HUES48 (cell line): ENCODE data around the gene MMRN2.
"Not testable (repeated sequence)": the region's sequence is repeated elsewhere in the genome, so short reads cannot be mapped to it uniquely, and the experiment has no call there.

Experiments used
- H3K27ac ChIP-seq: one replicate; pipeline ENCODE4 v1.7.0; 2013; ENCODE audit warnings: low read depth, low read length, inconsistent platforms
- H3K27me3 ChIP-seq: 2 replicates; pipeline ENCODE4 v1.6.1; 2013; ENCODE audit warnings: mild to moderate bottlenecking, low read length; ENCODE audit not compliant: control insufficient read depth, insufficient read depth
- H3K36me3 ChIP-seq: 2 replicates; pipeline ENCODE4 v1.6.1; 2013; ENCODE audit warnings: low read length; ENCODE audit not compliant: control insufficient read depth, insufficient read depth
- H3K4me1 ChIP-seq: 2 replicates; pipeline ENCODE4 v1.6.1; 2013; ENCODE audit warnings: mild to moderate bottlenecking, low read length; ENCODE audit not compliant: control insufficient read depth, insufficient read depth
- H3K4me3 ChIP-seq: 2 replicates; pipeline ENCODE4 v1.5.1; 2013; ENCODE audit warnings: mild to moderate bottlenecking, low read depth, low read length
- H3K9ac ChIP-seq: 2 replicates; pipeline ENCODE4 v1.6.1; 2013; ENCODE audit warnings: mild to moderate bottlenecking, low read depth, low read length, moderate library complexity
- H3K9me3 ChIP-seq: 2 replicates; pipeline ENCODE4 v1.6.1; 2013; ENCODE audit warnings: low read length; ENCODE audit not compliant: control insufficient read depth, insufficient read depth

Gene MMRN2

DNA sequence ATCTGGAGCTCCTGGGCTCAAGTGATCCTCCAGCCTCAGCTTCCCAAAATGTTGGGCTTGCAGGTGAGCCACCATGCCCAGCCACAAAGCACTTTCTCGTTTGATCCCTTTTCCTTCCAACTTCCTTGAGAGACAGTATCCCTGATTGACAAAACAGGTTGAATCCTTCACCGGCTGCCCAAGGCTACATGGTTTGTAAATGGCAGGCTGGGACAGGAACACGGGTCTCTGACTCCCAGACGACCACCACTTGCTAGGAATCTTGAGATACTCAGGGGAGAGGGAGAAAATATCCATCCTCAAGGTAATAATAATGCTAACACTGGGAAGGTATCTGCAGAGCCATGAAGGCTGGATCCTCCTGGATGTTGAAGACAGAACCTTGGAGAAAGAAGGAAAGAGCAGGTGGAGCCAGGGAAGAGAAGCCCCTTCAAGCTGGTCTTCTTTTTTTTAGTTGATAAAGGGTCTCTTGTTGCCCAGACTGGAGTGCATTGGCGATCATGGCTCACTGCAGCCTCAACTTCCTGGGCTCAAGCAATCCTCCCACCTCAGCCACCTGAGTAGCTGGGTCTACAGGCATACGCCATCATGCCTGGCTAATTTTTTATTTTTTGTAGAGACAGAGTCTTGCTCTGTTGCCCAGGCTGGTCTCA lies 19.8 kb downstream of the MMRN2 start:
- Histone ChIP-seq H3K4me1 (no peaks in the 10 kb centered on the region), H3K4me3 (no peak overlapping the region)

DNA sequence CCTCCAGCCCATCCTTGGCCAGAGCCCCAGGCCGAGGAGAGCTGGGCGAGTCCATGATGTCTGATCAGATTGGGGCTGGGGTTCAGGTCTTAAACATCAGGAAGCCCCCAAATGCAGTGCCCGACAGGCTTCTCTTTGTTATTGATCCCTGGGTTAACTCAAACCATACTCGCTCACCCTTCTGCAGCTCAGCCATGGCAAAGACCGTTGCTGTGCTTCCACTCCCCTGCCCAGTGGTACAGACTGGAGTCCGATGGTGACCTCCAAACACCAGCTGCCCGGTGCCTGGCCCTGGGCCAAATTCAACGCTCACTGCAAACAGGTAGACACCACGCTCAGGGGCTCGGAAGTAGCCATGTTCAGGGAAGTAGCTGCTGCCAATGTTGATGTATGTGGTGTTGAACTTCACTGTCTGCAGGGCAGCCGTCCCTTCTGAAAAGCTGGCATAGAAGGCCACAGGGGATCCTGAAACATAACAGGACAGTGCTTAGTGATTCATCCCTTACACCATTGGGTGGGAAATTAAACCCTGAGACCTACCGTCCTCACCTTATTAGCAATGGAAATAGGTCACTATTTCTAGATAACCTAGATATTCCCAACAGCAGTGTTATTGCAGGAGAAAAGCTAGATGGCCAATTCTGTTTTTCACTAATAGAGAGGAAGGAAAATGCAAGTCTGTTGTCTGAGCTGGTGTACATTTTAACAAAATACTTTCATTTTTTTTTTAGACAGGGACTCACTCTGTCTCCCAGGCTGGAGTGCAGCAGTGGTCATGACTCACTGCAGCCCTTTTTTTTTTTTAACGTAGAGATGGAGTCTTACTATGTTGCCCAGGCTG lies 20.5 kb downstream of the MMRN2 start:
- Histone ChIP-seq H3K4me1 (no peaks in the 10 kb centered on the region), H3K9me3 (no peaks in the 10 kb centered on the region), H3K27me3 (no peaks in the 10 kb centered on the region), H3K36me3 (peaks cover 3% of the 10 kb centered on the region; the same call in 1 of the 2 replicates), H3K27ac (no peak overlapping the region), H3K4me3 (no peak overlapping the region), H3K9ac (no peak overlapping the region)

More for the DNA sequence above, 19.8 kb downstream of the MMRN2 start:
- no peak overlapping the region for H3K27ac ChIP-seq
- H3K9ac ChIP-seq: no peak overlapping the region
- no peaks in the 10 kb centered on the region for H3K27me3 ChIP-seq
- H3K36me3 ChIP-seq: no peaks in the 10 kb centered on the region
- no peaks in the 10 kb centered on the region for H3K9me3 ChIP-seq

DNA sequence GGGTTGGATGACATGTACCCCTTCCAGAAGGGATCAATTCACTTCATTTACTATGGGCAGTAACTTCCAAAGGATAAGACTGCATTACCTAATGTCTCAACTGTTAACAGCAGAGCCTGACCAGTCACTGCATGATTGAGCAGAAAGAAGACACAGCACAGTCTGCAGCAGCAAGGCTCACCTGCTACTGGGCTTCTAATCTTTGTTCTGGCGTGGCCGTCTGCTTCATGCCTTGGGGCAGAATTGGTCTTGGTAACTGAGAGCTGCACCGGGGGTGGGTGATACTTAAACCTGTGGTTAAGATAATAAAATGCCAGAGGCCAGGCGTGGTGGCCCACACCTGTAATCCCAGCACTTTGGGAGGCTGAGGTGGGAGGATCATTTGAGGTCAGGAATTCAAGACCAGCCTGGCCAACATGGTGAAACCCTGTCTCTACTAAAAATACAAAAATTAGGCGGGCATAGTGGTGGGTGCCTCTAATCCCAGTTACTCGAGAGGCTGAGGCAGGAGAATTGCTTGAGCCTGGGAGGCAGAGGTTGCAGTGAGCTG lies 23.2 kb downstream of the MMRN2 start:
- H3K9me3 ChIP-seq, H3K9ac ChIP-seq, H3K27me3 ChIP-seq: not testable (repeated sequence)

DNA sequence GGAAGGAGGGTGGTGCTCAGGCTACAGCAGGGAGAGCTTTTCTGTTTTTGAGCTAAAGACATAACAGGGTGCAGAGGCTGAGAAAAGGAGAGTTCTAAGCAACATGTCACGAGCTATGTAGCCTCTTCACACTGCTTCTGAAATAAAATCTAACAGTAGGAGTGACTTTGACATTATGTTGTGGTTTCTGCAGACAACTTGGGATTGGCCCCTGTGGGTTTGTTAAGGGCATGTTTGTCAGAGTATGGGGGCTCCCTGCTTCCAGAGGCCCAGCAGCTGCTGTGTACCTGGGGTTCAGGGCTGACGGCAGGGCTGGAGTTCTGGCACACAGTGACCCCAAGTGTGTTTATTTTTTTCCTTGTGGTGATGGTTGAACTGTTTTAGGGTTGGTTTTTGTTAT lies 24.7 kb downstream of the MMRN2 start:
- Histone ChIP-seq H3K36me3 (peaks cover 39% of the 10 kb centered on the region), H3K4me1 (no peaks in the 10 kb centered on the region), H3K9me3 (no peaks in the 10 kb centered on the region), H3K4me3 (no peak overlapping the region), H3K27ac (no peak overlapping the region), H3K27me3 (no peaks in the 10 kb centered on the region), H3K9ac (no peak overlapping the region)

More for the DNA sequence above, 23.2 kb downstream of the MMRN2 start:
- H3K4me3 ChIP-seq, H3K27ac ChIP-seq, H3K4me1 ChIP-seq: not testable (repeated sequence)
- peaks cover 27% of the 10 kb centered on the region for H3K36me3 ChIP-seq

DNA sequence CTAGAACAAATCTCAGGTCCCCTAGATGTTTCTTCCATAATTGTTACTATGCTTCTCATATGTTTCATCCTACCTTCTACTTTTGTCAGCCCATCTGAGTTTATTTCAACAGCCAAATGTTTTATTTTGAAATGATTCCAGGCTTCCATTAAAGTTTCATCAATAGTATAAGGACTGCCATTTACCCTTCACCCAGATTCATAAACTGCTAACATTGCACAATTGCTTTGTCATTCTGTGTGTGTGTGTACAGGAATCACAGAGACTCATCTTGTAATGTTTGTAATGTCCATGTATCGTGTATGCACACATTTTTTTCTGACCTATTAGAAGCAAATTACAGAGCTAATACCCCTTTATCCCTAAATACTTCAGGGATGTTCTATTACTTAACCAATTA lies 25.5 kb downstream of the MMRN2 start:
- no peak overlapping the region for H3K4me3 ChIP-seq

DNA sequence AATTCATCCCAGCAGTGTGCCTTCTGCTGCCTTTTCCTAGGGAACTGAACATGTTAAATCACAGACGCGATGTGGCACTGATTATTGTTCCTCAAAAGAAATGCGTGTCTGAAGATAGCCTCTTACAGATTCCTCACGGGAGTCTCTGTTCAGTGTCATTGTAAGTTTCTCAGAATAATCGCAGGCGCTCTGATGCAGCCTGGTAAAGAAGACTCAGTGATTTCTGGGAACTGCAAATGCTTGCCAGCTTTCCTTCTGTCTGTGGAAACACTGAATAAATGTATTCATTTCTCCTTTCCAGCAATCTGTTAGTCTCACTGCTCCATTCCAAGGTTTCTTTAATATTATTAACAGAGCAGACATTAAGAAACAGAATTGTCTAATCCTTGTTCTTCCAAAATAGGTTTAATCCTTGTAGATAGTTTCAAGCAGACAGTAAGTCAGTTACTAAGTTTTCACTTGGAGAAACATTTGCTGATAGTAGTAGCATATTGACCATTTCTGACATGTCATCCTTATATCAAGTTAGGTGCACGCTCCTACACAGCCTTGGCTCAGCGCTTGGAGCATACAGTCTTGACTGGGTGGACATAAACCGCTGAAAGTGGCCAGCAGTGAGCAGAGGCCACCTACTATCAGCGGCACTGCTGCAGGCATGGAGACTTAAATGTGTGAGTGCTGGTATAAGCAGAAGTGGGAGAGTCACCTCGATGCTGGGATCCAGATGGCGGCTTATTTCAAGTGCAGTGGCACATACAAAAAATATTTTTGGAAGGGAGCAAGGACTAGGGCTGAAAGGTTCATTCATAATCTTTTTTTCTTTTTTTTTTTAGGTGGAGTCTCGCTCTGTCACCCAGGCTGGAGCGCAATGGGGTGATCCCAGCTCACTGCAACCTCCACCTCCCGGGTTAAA lies 27.7 kb downstream of the MMRN2 start:
- no peak overlapping the region for H3K4me3 ChIP-seq
- H3K27ac ChIP-seq: no peak overlapping the region
- peaks cover 62% of the 10 kb centered on the region for H3K36me3 ChIP-seq
- no peaks in the 10 kb centered on the region for H3K27me3 ChIP-seq
- H3K9me3 ChIP-seq: no peaks in the 10 kb centered on the region
- no peak overlapping the region for H3K9ac ChIP-seq
- no peaks in the 10 kb centered on the region for H3K4me1 ChIP-seq

More for the DNA sequence above, 25.5 kb downstream of the MMRN2 start:
- H3K27ac ChIP-seq: no peak overlapping the region
- no peaks in the 10 kb centered on the region for H3K4me1 ChIP-seq
- peaks cover 47% of the 10 kb centered on the region for H3K36me3 ChIP-seq
- H3K9ac ChIP-seq: no peak overlapping the region
- H3K27me3 ChIP-seq: no peaks in the 10 kb centered on the region
- no peaks in the 10 kb centered on the region for H3K9me3 ChIP-seq

DNA sequence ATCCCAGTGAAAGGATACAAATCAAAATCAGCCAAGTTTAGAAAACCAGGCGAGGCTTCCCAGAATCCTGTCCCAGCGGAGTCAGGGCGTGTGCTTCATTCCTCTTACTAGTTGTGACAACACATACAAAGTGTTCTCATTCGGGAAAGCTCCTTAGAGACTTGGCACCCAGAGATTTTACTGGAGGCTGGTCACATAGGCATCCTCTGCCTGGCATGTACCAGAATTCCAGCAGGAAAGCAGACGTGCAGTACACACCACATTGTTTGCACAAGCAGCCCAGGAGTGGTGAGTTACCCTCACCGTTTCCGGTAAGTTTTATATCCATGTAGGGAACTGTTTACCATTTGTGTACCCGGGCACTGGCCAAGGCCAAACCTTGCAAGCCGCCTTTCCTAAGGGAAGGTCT lies 34.9 kb downstream of the MMRN2 start:
- Histone ChIP-seq H3K4me3 (no peak overlapping the region), H3K9me3 (no peaks in the 10 kb centered on the region), H3K9ac (no peak overlapping the region), H3K27ac (no peak overlapping the region), H3K27me3 (no peaks in the 10 kb centered on the region), H3K4me1 (no peaks in the 10 kb centered on the region), H3K36me3 (peaks cover 87% of the 10 kb centered on the region)

DNA sequence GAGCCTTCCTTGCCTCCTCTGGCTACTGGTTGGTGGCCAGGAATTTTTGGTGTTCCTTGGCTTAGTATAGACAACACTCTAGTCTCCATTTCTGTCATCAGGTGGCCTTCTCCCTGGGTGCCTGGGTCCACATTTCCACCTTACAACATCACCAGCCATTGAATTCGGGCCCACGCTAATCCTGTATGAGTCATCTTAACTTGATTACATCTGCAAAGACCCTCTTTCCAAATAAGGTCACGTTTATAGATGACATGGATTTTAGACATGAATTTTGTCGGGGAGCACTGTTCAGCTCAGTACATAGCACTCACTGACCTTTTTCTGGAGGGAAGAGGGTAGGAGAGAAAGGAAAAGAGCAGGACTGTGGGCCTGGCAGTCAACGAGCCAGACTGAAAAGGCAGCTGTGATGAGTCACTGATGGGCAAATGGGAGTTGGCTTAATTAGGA lies 39.4 kb downstream of the MMRN2 start:
- H3K4me1 ChIP-seq: no peaks in the 10 kb centered on the region
- peak overlapping the region; percentile 60 for H3K27ac ChIP-seq
- H3K9ac ChIP-seq: no peak overlapping the region
- no peaks in the 10 kb centered on the region for H3K9me3 ChIP-seq
- no peaks in the 10 kb centered on the region for H3K27me3 ChIP-seq
- H3K4me3 ChIP-seq: no peak overlapping the region
- H3K36me3 ChIP-seq: peaks cover 97% of the 10 kb centered on the region

DNA sequence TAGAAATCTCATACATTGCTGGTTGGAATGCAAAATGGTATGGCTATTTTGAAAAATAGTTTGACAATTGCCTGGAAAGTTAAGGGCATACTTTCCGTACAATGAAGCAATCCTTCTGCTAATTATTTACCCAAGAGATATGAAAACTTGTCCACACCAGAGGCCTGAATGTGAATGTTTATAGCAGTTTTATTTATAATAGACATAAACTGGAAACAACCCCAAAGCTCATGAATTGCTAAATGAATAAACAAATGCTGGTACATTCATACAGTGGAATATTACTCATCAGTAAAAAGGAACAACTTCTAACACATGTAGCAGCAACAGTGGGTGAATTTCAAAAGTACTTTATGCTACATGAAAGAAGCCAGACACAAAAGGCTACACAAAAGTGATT lies 42.7 kb downstream of the MMRN2 start:
- Histone ChIP-seq H3K27ac (no peak overlapping the region), H3K9ac (no peak overlapping the region), H3K36me3 (peaks cover 85% of the 10 kb centered on the region), H3K4me3 (no peak overlapping the region), H3K4me1 (no peaks in the 10 kb centered on the region), H3K27me3 (no peaks in the 10 kb centered on the region), H3K9me3 (no peaks in the 10 kb centered on the region)

DNA sequence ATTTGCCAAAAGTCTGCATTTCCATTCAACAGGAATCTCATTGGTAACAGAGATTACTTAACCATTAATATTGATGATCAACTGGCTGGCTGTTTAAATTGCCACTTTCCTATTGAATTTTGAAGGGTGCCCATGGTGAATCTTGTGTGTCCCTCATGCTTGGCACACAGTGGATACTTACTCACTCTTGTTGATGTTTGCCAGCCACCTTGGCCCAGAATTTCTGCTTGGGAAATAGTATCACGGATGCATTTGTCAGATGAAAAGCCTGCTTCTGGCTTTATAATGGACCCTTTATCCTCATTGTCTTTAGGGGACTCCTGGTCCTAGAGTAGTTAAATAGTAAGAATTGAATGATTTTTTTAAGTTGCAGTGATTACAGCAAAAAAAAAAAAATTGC lies 52.0 kb downstream of the MMRN2 start:
- Histone ChIP-seq H3K27me3 (no peaks in the 10 kb centered on the region), H3K4me3 (no peak overlapping the region), H3K4me1 (no peaks in the 10 kb centered on the region), H3K27ac (no peak overlapping the region), H3K36me3 (peaks cover 83% of the 10 kb centered on the region), H3K9ac (no peak overlapping the region), H3K9me3 (no peaks in the 10 kb centered on the region)
